Upper lobe of right lung (tissue), 1 donor: ENCODE results near the gene A3GALT2. TPM values are rescaled to one million over a fixed set of nuclear protein-coding genes. Genes with fewer than 3 reads are reported as not detected.

Experiments used
- ATAC-seq: fragments of 200-7000 bp; cut with Tn5 transposase; one replicate; pipeline ENCODE4 v1.9.1; 2020; ENCODE audit warnings: mild to moderate bottlenecking, moderate library complexity
- DNase-seq: peaks from one replicate; pipeline ENCODE4 v3.0.0-alpha.2; 2020
- H3K27ac ChIP-seq: fragments of 200-600 bp; one replicate; pipeline ENCODE4 v1.8.0; 2022
- H3K27me3 ChIP-seq: fragments of 200-600 bp; one replicate; pipeline ENCODE4 v1.8.0; 2022; ENCODE audit warnings: mild to moderate bottlenecking
- H3K36me3 ChIP-seq: fragments of 200-600 bp; one replicate; pipeline ENCODE4 v1.8.0; 2022
- H3K4me1 ChIP-seq: fragments of 200-600 bp; one replicate; pipeline ENCODE4 v1.8.0; 2022
- H3K4me3 ChIP-seq: fragments of 200-600 bp; one replicate; pipeline ENCODE4 v1.8.0; 2022; ENCODE audit warnings: mild to moderate bottlenecking
- H3K9me3 ChIP-seq: fragments of 200-600 bp; one replicate; pipeline ENCODE4 v1.8.0; 2022
- CTCF ChIP-seq: fragments of 200-600 bp; IDR thresholded peaks from one replicate; pipeline ENCODE4 v1.8.0; 2022; ENCODE audit warnings: antibody characterized with exemption
- intact Hi-C: fragments of 100-400 bp; cut with DNase I; formaldehyde crosslinking; loops from one replicate; pipeline ENCODE4 v1.11.0; 2022
- total RNA-seq: library from RNA; stranded (reverse); fragmentation: NEBNext Ultra II Directional; extraction: Animal tissue kit (Norgen Biotek cat#: 25700); gene quantifications from one replicate; pipeline ENCODE4 v1.2.1, GENCODE V29; 2021
- donor health status: DM: no; HTN: yes; CAD: no; lungs with severe emphysema.

Gene A3GALT2
- total RNA-seq, 1 donor from 2014 or later, result not detected

GRCh38 chr1:33342041-33342723 lies 21.3 kb upstream of the A3GALT2 start:
- Histone ChIP-seq H3K4me3 (no peak overlapping the region), H3K27ac (peak overlapping the region; percentile 90)
- no peak for DNase-seq

GRCh38 chr1:33341190-33341589 lies 20.3 kb upstream of the A3GALT2 start:
- intact Hi-C loops, result no loop called here
- Histone ChIP-seq H3K27me3 (no peaks in the 10 kb centered on the region), H3K4me1 (peaks cover 100% of the 10 kb centered on the region), H3K9me3 (no peaks in the 10 kb centered on the region), H3K36me3 (peaks cover 11% of the 10 kb centered on the region), H3K27ac (peak overlapping the region; percentile 90), H3K4me3 (no peak overlapping the region)
- no peak for DNase-seq
- no peak for TF ChIP-seq CTCF
- ATAC-seq, result no peak

More at GRCh38 chr1:33342041-33342723, 21.3 kb upstream of the A3GALT2 start:
- no peaks in the 10 kb centered on the region for H3K27me3 ChIP-seq
- no peaks in the 10 kb centered on the region for H3K9me3 ChIP-seq
- intact Hi-C loops, result no loop called here
- no peak for TF ChIP-seq CTCF
- H3K36me3 ChIP-seq, result peaks cover 11% of the 10 kb centered on the region
- H3K4me1 ChIP-seq, result peaks cover 100% of the 10 kb centered on the region
- ATAC-seq, result peak; percentile 68

- H3K4me3 ChIP-seq, result peak overlapping the region; percentile 6
- intact Hi-C loops, result no loop called here
Measured at GRCh38 chr1:33339413-33339812, 18.5 kb upstream of the A3GALT2 start.

GRCh38 chr1:33338440-33339211 lies 17.7 kb upstream of the A3GALT2 start:
- intact Hi-C loops, result no loop called here
- peak; percentile 78 for ATAC-seq
- TF ChIP-seq CTCF, result no peak
- Histone ChIP-seq H3K36me3 (peaks cover 15% of the 10 kb centered on the region), H3K27ac (peak overlapping the region; percentile 90), H3K4me3 (peak overlapping the region; percentile 6), H3K27me3 (no peaks in the 10 kb centered on the region), H3K4me1 (peaks cover 97% of the 10 kb centered on the region), H3K9me3 (no peaks in the 10 kb centered on the region)
- no peak for DNase-seq

More at GRCh38 chr1:33339413-33339812, 18.5 kb upstream of the A3GALT2 start:
- Histone ChIP-seq H3K9me3 (no peaks in the 10 kb centered on the region), H3K27ac (peak overlapping the region; percentile 90), H3K4me1 (peaks cover 97% of the 10 kb centered on the region), H3K36me3 (peaks cover 8% of the 10 kb centered on the region), H3K27me3 (no peaks in the 10 kb centered on the region)
- ATAC-seq, result peak; percentile 18
- peak; percentile 26 for TF ChIP-seq CTCF
- no peak for DNase-seq

GRCh38 chr1:33338048-33338439 lies 17.1 kb upstream of the A3GALT2 start:
- H3K4me1 ChIP-seq, result peaks cover 97% of the 10 kb centered on the region
- H3K4me3 ChIP-seq, result peak overlapping the region; percentile 6

More at GRCh38 chr1:33338048-33338439, 17.1 kb upstream of the A3GALT2 start:
- DNase-seq, result no peak
- TF ChIP-seq CTCF, result no peak
- Histone ChIP-seq H3K27me3 (no peaks in the 10 kb centered on the region), H3K9me3 (no peaks in the 10 kb centered on the region), H3K27ac (peak overlapping the region; percentile 90), H3K36me3 (peaks cover 21% of the 10 kb centered on the region)
- ATAC-seq, result no peak
- intact Hi-C loops, result no loop called here
